CD4-positive, alpha-beta T cell (primary cell): ENCODE results near the gene MKLN1. TPM values are rescaled to one million over a fixed set of nuclear protein-coding genes. Genes with fewer than 3 reads are reported as not detected.

ENCODE experiments used
- ATAC-seq: fragments of 200-7000 bp; cut with Tn5 transposase; one replicate; pipeline ENCODE4 v1.10.0; 2022; ENCODE audit warnings: mild to moderate bottlenecking; ENCODE audit not compliant: poor library complexity
- CTCF ChIA-PET: fragments of 350-600 bp; sonication (Branson Sonifier 250); formaldehyde crosslinking; loops from one replicate; lab custom pipeline; 2021; ENCODE audit warnings: antibody characterized with exemption, inconsistent platforms; lab: Charles Lee
- POLR2A ChIA-PET: fragments of 350-600 bp; sonication (Branson Sonifier 250); formaldehyde crosslinking; loops from one replicate; lab custom pipeline; 2021; ENCODE audit warnings: antibody characterized with exemption, inconsistent platforms; lab: Charles Lee
- DNase-seq, 14 experiments: peaks; one replicate each; pipeline ENCODE4 v3.0.0-alpha.2; 2013 to 2020; ENCODE audit warnings: mixed read lengths in 2 of 14
- H3K27ac ChIP-seq, 2 donors: one replicate each; pipeline versions ENCODE4 v1.5.1 to v1.7.0; 2013; ENCODE audit warnings: low read length in 2 of 2, low read depth in 1 of 2, mild to moderate bottlenecking in 1 of 2
- H3K27me3 ChIP-seq, 2 experiments: 1 replicate in 1 of 2; 2 replicates in 1 of 2; pipeline versions ENCODE4 v1.6.1 to v1.7.0; 2013; ENCODE audit warnings: low read length in 2 of 2, control low read depth in 1 of 2, mild to moderate bottlenecking in 1 of 2, moderate library complexity in 1 of 2; ENCODE audit not compliant: insufficient read depth in 2 of 2, control insufficient read depth in 1 of 2
- H3K36me3 ChIP-seq: one replicate; pipeline ENCODE4 v1.6.1; 2013; ENCODE audit warnings: low read length, control low read depth; ENCODE audit not compliant: insufficient read depth
- H3K4me1 ChIP-seq: one replicate; pipeline ENCODE4 v1.6.1; 2013; ENCODE audit warnings: low read length, control low read depth; ENCODE audit not compliant: insufficient read depth
- H3K4me3 ChIP-seq: one replicate; pipeline ENCODE4 v1.5.1; 2013; ENCODE audit warnings: mild to moderate bottlenecking, low read length, moderate library complexity
- H3K9me3 ChIP-seq, 2 experiments: 1 replicate in 1 of 2; 2 replicates in 1 of 2; pipeline versions ENCODE4 v1.6.1 to v1.7.0; 2013; ENCODE audit warnings: low read length in 2 of 2, mild to moderate bottlenecking in 2 of 2, control low read depth in 1 of 2, moderate library complexity in 1 of 2; ENCODE audit not compliant: control insufficient read depth in 1 of 2, insufficient read depth in 1 of 2
- H3K27ac Mint-ChIP-seq: one replicate; pipeline ENCODE4 v1.8.0; 2020; ENCODE audit warnings: mixed read lengths
- H3K27me3 Mint-ChIP-seq: one replicate; pipeline ENCODE4 v1.8.0; 2021; ENCODE audit warnings: mixed read lengths
- H3K36me3 Mint-ChIP-seq: one replicate; pipeline ENCODE4 v1.8.0; 2021; ENCODE audit warnings: low read depth, mixed read lengths
- H3K4me1 Mint-ChIP-seq: one replicate; pipeline ENCODE4 v1.8.0; 2021; ENCODE audit warnings: low read depth, mixed read lengths
- H3K4me3 Mint-ChIP-seq: one replicate; pipeline ENCODE4 v1.8.0; 2020; ENCODE audit warnings: mild to moderate bottlenecking, mixed read lengths
- H3K9me3 Mint-ChIP-seq: one replicate; pipeline ENCODE4 v1.8.0; 2020; ENCODE audit warnings: mixed read lengths
- CTCF ChIP-seq: fragments of 200-600 bp; IDR thresholded peaks from one replicate; pipeline ENCODE4 v1.8.0; 2022; ENCODE audit warnings: antibody characterized with exemption, mild to moderate bottlenecking
- intact Hi-C, 2 experiments: fragments of 100-400 bp; cut with DNase I in 1 of 2; cut with micrococcal nuclease in 1 of 2; formaldehyde crosslinking; loops; one replicate each; pipeline versions ENCODE4 v1.15.1 to v1.9.0; 2023 to 2025; cut with DNase I, micrococcal nuclease
- total RNA-seq, 174 experiments: library from RNA in 2 of 174; stranded (reverse) in 2 of 174; gene quantifications; one replicate each; pipeline ENCODE4 v1.2.3 and lab custom pipeline; 2021 to 2026

MKLN1 gene
- total RNA-seq, 2 experiments from 2014 or later, result 47.2 to 53.7 TPM

GRCh38 chr7:131497454-131497853 is 169.8 kb downstream of the MKLN1 start:
- no peak for TF ChIP-seq CTCF
- no peaks in the 10 kb centered on the region for H3K9me3 ChIP-seq
- H3K27me3 Mint-ChIP-seq, result no peaks in the 10 kb centered on the region
- no peak overlapping the region for H3K4me3 Mint-ChIP-seq
- H3K36me3 ChIP-seq, result peaks cover 17% of the 10 kb centered on the region
- peaks cover 11% of the 10 kb centered on the region for H3K4me1 ChIP-seq
- peak overlapping the region; percentile 52 for H3K27ac Mint-ChIP-seq
- ChIA-PET CTCF (interaction anchor here (0.6 kb wide), 1 partner anchor 149 kb away, joined by 3 read pairs; no protein-coding TSS in a partner anchor), POLR2A (no interaction called here)
- H3K9me3 Mint-ChIP-seq, result no peaks in the 10 kb centered on the region
- no peak overlapping the region for H3K27ac ChIP-seq
- DNase-seq (no peak), ATAC-seq (no peak)
- H3K36me3 Mint-ChIP-seq, result peaks cover 25% of the 10 kb centered on the region
- no peak overlapping the region for H3K4me3 ChIP-seq
- intact Hi-C loops, result no loop called here
- no peaks in the 10 kb centered on the region for H3K27me3 ChIP-seq
- peaks cover 26% of the 10 kb centered on the region for H3K4me1 Mint-ChIP-seq

GRCh38 chr7:131498237-131498885 is 170.7 kb downstream of the MKLN1 start:
- no peak for TF ChIP-seq CTCF
- H3K9me3 Mint-ChIP-seq, result no peaks in the 10 kb centered on the region
- H3K27me3 Mint-ChIP-seq, result no peaks in the 10 kb centered on the region
- H3K4me3 Mint-ChIP-seq, result no peak overlapping the region
- ChIA-PET CTCF (interaction anchor here (0.6 kb wide), 1 partner anchor 1257 kb away, joined by 5 read pairs; no protein-coding TSS in a partner anchor), POLR2A (no interaction called here)
- Histone ChIP-seq H3K4me1 (peaks cover 18% of the 10 kb centered on the region), H3K27ac (no peak overlapping the region), H3K9me3 (no peaks in the 10 kb centered on the region), H3K36me3 (peaks cover 17% of the 10 kb centered on the region), H3K27me3 (no peaks in the 10 kb centered on the region), H3K4me3 (no peak overlapping the region)
- peaks cover 21% of the 10 kb centered on the region for H3K36me3 Mint-ChIP-seq
- ATAC-seq (no peak), DNase-seq (no peak)
- H3K4me1 Mint-ChIP-seq, result peaks cover 33% of the 10 kb centered on the region
- no peak overlapping the region for H3K27ac Mint-ChIP-seq
- intact Hi-C loops, result no loop called here

GRCh38 chr7:131499801-131500200 is 172.1 kb downstream of the MKLN1 start:
- Histone ChIP-seq H3K27ac (no peak overlapping the region), H3K36me3 (peaks cover 17% of the 10 kb centered on the region), H3K4me3 (no peak overlapping the region), H3K27me3 (no peaks in the 10 kb centered on the region), H3K9me3 (no peaks in the 10 kb centered on the region), H3K4me1 (peaks cover 18% of the 10 kb centered on the region)
- Mint-ChIP-seq H3K27me3 (no peaks in the 10 kb centered on the region), H3K36me3 (peaks cover 21% of the 10 kb centered on the region), H3K9me3 (no peaks in the 10 kb centered on the region), H3K4me1 (peaks cover 33% of the 10 kb centered on the region), H3K4me3 (no peak overlapping the region), H3K27ac (peak overlapping the region; percentile 57)
- no peak for TF ChIP-seq CTCF
- ChIA-PET CTCF (interaction anchor here (1.8 kb wide), 1 partner anchor 13 kb away, joined by 5 read pairs; no protein-coding TSS in a partner anchor), POLR2A (no interaction called here)
- DNase-seq (no peak), ATAC-seq (no peak)
- intact Hi-C loops, result no loop called here
